Measurements from ENCODE around the gene MEIOC.

Gene MEIOC

GRCh38 chr17:44719444-44719843 lies 63.2 kb downstream of the MEIOC start:
- DNase-seq, result no peak

GRCh38 chr17:44722254-44722653 lies 66.0 kb downstream of the MEIOC start:
- DNase-seq, result no peak

Measured in SHP77 (cell line).